Uterus (tissue), 2 donors: ENCODE results near the gene ATP6V0E2.

Experiments
- POLR2A ChIP-seq, 2 donors: fragments of 450-650 bp; IDR thresholded peaks; one replicate each; pipeline ENCODE4 v1.6.1; 2016; ENCODE audit warnings: antibody characterized with exemption in 2 of 2, mild to moderate bottlenecking in 1 of 2, moderate library complexity in 1 of 2
- TF ChIP-seq, protein P1 (sequence below), 4 experiments: fragments of 200-600 bp in 2 of 4; fragments of 450-650 bp in 2 of 4; sonication (generic) in 2 of 4; IDR thresholded peaks; one replicate each; pipeline ENCODE4 v1.5.1; 2016 to 2019; ENCODE audit warnings: antibody characterized with exemption in 4 of 4, mild to moderate bottlenecking in 2 of 4, moderate library complexity in 1 of 4

- TF ChIP-seq, protein P1, sequence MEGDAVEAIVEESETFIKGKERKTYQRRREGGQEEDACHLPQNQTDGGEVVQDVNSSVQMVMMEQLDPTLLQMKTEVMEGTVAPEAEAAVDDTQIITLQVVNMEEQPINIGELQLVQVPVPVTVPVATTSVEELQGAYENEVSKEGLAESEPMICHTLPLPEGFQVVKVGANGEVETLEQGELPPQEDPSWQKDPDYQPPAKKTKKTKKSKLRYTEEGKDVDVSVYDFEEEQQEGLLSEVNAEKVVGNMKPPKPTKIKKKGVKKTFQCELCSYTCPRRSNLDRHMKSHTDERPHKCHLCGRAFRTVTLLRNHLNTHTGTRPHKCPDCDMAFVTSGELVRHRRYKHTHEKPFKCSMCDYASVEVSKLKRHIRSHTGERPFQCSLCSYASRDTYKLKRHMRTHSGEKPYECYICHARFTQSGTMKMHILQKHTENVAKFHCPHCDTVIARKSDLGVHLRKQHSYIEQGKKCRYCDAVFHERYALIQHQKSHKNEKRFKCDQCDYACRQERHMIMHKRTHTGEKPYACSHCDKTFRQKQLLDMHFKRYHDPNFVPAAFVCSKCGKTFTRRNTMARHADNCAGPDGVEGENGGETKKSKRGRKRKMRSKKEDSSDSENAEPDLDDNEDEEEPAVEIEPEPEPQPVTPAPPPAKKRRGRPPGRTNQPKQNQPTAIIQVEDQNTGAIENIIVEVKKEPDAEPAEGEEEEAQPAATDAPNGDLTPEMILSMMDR (IDR thresholded peaks at IDR 0.05) = no peak
- TF ChIP-seq POLR2A (IDR thresholded peaks at IDR 0.05) = no peak
Measured at GRCh38 chr7:149879271-149879743, 5.5 kb downstream of the ATP6V0E2 start.
